GM10266 (cell line): ENCODE results near the gene DAGLA.

Source experiments
- DNase-seq: peaks from one replicate; pipeline ENCODE4 v3.0.0; 2012; ENCODE audit errors: extremely low spot score
- TF ChIP-seq, protein P1 (sequence below): IDR thresholded peaks from 2 replicates; pipeline ENCODE4 v1.5.1; 2012; ENCODE audit warnings: mild to moderate bottlenecking, low read depth; ENCODE audit not compliant: control insufficient read depth, insufficient read depth; ENCODE audit errors: missing control alignments

DAGLA gene

DNA sequence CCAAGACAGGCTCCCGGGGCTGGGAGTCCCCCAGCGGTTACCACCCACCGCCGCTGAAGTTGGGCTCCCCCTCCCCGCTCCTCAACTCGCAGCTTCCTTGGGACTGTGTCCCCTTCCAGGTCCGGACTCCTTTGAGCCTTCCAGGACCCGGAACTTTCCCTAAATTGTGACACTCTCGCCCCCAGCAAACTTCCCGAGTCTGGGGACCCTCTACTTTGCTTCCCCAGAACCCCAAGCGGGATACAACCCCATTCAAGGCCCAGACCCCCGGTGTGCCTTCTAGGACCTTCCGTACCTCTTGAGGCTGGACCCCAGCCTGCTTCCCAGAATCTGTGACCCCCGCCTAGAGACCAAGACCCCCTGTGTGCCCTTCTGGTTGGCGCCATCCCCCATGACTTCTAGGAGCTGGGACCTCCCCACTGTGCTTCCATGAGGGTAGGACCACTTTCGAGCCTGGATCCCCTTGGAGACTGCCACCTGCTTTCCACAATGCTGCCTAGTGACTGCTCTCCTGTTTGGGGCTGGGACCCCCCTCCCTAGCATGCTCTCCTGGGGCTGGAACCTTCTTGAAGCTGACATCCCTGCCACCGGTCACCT, 72.8 kb downstream of the DAGLA start:
- DNase-seq, result no peak

GRCh38 chr11:61753672-61754071, 73.5 kb downstream of the DAGLA start:
- DNase-seq, result no peak
- TF ChIP-seq, protein P1, sequence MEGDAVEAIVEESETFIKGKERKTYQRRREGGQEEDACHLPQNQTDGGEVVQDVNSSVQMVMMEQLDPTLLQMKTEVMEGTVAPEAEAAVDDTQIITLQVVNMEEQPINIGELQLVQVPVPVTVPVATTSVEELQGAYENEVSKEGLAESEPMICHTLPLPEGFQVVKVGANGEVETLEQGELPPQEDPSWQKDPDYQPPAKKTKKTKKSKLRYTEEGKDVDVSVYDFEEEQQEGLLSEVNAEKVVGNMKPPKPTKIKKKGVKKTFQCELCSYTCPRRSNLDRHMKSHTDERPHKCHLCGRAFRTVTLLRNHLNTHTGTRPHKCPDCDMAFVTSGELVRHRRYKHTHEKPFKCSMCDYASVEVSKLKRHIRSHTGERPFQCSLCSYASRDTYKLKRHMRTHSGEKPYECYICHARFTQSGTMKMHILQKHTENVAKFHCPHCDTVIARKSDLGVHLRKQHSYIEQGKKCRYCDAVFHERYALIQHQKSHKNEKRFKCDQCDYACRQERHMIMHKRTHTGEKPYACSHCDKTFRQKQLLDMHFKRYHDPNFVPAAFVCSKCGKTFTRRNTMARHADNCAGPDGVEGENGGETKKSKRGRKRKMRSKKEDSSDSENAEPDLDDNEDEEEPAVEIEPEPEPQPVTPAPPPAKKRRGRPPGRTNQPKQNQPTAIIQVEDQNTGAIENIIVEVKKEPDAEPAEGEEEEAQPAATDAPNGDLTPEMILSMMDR, result no peak

More for the DNA sequence above, 72.8 kb downstream of the DAGLA start:
- TF ChIP-seq, protein P1, result no peak

- TF ChIP-seq, protein P1, result no peak
- DNase-seq, result no peak
Measured at GRCh38 chr11:61754534-61755482, 74.6 kb downstream of the DAGLA start.

DNA sequence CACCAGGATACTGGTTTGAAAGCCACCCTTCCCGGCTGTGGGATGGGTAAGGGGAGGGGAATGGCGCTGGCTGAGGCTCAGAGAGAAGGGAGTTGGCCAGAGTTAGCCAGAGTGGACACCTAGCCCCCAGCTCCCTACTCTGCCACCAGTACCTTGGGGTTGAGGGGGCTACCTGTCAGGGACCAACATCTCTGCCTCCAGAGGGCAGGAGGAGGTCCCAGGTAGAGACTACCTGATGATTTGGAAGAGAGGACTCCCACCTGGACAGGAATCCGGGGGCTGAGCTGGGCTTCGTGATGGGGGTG, 75.9 kb downstream of the DAGLA start:
- TF ChIP-seq, protein P1, result no peak
- DNase-seq, result no peak

- DNase-seq, result peak; percentile 87
- TF ChIP-seq, protein P1, result no peak
Measured at GRCh38 chr11:61756452-61757212, 76.4 kb downstream of the DAGLA start.

GRCh38 chr11:61757213-61757862, 77.1 kb downstream of the DAGLA start:
- no peak for DNase-seq
- TF ChIP-seq, protein P1, result no peak
